Activated T-helper 9 cell treated with anti-CD3 and anti-CD28 coated beads, Interleukin-2, amount 50 U/mL, for 16 hours (primary cell): ENCODE results near the gene PLEKHG4.

ENCODE experiments used
- DNase-seq: peaks from one replicate; pipeline ENCODE4 v3.0.0-alpha.2; 2020; ENCODE audit warnings: low read depth

The PLEKHG4 gene, protein sequence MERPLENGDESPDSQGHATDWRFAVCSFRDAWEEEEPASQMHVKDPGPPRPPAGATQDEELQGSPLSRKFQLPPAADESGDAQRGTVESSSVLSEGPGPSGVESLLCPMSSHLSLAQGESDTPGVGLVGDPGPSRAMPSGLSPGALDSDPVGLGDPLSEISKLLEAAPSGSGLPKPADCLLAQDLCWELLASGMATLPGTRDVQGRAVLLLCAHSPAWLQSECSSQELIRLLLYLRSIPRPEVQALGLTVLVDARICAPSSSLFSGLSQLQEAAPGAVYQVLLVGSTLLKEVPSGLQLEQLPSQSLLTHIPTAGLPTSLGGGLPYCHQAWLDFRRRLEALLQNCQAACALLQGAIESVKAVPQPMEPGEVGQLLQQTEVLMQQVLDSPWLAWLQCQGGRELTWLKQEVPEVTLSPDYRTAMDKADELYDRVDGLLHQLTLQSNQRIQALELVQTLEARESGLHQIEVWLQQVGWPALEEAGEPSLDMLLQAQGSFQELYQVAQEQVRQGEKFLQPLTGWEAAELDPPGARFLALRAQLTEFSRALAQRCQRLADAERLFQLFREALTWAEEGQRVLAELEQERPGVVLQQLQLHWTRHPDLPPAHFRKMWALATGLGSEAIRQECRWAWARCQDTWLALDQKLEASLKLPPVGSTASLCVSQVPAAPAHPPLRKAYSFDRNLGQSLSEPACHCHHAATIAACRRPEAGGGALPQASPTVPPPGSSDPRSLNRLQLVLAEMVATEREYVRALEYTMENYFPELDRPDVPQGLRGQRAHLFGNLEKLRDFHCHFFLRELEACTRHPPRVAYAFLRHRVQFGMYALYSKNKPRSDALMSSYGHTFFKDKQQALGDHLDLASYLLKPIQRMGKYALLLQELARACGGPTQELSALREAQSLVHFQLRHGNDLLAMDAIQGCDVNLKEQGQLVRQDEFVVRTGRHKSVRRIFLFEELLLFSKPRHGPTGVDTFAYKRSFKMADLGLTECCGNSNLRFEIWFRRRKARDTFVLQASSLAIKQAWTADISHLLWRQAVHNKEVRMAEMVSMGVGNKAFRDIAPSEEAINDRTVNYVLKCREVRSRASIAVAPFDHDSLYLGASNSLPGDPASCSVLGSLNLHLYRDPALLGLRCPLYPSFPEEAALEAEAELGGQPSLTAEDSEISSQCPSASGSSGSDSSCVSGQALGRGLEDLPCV

DNA sequence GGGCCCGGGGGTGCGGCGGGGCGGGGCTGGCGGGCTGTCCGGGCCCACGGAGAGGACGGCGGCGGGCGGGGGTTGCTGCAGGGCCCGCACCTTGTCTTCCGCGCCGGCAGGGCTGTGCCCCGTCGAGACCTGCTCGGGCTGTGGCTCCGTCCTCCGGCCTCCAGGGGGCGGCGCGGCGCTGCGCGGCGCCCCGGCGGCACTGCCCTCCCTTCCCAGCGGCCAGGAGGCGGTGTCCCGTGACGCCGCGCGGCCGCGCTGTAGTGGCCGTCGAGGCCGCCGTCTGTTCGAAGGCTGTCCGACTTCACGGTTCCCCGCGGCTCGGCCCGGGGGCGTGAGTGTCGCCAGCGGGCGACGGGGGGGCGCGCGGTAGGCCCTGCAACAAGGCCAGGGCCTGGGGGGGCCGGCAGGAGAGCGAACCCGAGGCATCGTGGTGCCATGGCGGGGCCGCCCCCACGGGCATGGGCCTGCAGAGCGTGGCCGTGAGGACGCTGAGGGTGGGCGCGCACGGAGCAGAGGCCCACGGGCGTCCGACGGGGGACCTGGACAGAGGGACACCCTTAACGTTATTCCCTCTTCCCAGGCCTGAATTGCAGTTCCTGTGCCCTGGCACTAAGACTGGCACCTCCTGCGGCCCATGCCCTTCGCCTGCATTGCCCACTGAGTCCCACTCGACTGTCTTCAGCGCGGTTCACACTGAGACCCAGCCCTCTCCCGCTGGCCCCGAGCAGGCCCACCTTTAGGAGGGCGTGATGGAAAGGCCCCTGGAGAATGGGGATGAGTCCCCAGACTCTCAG lies at the start of gene PLEKHG4:
TSS of gene PLEKHG4 (plus strand) at position 237 of the 794 bp plus-strand sequence. CDS start at position 750, 513 bp downstream.
- peak; percentile 77 for DNase-seq

- no peak for DNase-seq
Measured at GRCh38 chr16:67229906-67230808, 49.2 kb upstream of the PLEKHG4 start.

DNA sequence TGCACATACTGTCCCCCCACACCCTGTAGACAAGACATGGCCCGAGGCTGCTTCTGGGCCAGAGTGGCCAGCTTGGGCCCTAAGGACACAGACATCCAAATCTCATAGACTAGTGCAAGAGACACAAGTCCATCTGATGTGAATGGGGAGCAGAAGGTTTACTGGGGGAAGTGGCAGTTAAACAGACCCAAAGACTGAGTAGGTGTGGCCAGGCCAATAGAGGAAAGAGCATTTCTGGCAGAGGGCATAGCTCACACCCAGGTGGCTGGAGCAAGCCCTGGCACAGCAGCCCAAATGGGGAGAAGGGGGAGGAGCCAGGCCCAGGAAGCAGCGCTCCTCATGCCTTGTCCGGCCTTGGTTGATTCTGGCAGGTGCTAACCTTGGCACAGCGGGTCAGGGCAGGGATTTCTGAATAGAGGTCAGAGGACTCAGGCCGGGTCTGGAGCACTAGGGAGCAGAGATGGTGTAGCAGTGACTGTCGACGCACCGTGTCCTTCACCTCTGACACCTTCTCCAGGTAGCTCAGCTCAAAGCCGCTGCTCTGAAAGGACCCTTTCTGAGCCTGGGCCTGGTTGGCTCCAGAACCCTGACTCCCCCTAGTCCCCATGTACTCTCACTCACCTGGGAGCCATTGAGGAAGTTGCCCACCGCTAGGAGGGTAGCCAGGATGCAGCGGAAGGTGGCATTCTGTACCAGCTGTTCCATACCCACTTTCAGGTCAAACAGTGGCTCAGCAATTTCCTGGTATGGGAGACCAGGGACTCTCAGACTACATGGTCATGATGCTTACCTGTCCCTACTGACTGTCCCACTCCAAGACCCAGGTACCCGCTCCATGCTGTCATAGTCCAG lies 48.3 kb upstream of the PLEKHG4 start:
- no peak for DNase-seq

DNA sequence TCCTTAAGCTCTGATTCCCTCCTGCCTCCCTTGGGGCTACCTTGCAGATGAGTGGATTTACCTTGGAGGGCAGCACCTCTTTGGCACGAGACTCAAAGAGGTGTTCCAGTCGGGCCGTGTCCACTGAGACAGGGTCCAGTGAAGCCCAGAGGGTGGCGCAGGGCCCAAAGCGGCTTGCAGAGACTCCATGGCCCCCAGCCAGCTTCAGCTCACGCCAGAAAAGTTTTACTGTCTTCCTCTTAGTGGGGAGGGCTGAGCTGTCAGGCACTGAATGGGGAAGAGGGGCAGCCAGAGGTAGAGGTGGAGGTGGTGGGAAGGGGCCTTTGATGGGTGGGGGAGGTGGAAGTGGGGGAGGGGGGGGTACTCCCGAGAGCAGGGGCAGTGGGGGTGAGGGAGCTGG lies 45.7 kb upstream of the PLEKHG4 start:
- no peak for DNase-seq

DNA sequence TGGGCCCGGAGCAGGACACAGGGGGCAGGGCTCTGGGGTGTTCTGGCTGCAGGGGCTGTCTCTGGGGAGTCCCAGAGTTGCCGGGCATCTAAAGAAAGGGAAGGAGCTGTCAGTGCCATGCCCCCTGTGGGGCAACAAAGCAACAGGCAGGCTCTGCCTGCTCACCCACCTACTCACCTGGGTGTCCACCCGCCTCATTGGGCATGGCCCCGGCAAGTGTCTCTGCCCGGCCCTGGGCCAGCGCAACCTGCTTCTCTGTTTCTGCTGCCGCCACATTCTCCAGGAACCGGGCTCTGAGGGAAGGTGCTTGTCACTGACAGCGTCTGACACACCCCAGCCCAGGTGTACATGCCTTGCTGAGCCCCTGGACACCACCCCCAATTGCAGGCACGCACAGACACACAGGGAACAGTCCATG lies 45.1 kb upstream of the PLEKHG4 start:
- DNase-seq: no peak

DNA sequence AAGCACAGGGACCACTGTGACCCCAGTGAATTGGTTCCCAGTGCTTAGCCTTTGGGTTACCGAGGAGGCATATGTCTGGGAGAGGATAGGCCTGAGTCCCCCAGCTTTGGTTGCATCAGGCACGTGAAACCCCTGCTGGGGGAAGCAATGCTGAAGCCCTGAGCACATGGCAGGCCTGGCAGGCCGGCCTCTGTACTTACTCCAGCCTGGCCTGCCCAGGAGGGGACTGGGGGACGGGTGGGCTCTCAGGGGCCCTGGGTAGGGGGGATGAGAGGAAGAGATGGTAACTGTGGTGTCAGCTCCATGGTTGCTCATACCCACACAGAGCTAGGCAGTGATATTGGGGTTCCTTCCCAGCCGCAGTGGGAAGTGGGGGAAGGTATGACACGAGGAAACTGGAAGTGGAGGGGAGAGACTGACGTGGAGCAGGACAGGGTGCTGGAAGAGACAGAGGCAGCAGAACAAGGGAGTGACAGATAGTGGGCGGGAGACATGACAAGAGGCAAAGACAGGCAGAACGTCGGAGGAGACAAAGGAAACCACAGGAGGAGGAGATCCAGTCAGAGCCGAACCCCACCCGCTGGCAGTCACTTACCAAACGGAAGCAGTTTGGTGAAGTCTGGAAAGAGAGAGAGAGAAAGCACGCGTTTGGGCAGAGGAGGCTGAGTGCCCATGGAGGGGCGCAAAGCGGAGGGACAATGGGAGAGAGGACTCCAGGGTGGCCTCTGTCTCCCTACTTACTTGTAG lies 43.3 kb upstream of the PLEKHG4 start:
- DNase-seq: peak; percentile 46

GRCh38 chr16:67236563-67237395 lies 42.6 kb upstream of the PLEKHG4 start:
- DNase-seq: peak; percentile 66

- DNase-seq: no peak
Measured at GRCh38 chr16:67237396-67238277, 41.7 kb upstream of the PLEKHG4 start.

GRCh38 chr16:67238278-67238575 lies 41.1 kb upstream of the PLEKHG4 start:
- DNase-seq: no peak

- no peak for DNase-seq
Measured at GRCh38 chr16:67238806-67239470, 40.4 kb upstream of the PLEKHG4 start.

DNA sequence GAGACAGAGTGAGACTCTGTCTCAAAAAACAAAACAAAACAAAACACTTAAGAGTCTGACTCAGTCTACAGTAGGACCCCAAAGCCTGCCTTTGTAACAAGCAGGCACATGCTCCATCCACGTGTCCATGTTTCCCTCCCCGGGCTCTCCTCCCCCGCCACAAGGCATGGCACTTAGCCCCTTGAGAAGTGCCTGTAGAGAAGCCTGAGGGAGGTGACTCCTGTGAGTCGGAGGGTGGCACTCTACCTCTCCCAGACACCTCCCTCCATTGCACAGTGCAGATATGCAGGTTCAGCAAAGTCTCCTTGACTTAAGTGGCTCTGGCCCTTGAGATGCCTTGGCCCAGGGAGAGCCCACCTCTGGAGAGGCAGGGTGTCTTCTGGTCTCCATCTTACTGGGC lies 38.8 kb upstream of the PLEKHG4 start:
- no peak for DNase-seq

- no peak for DNase-seq
Measured at GRCh38 chr16:67241008-67241900, 38.1 kb upstream of the PLEKHG4 start.

DNA sequence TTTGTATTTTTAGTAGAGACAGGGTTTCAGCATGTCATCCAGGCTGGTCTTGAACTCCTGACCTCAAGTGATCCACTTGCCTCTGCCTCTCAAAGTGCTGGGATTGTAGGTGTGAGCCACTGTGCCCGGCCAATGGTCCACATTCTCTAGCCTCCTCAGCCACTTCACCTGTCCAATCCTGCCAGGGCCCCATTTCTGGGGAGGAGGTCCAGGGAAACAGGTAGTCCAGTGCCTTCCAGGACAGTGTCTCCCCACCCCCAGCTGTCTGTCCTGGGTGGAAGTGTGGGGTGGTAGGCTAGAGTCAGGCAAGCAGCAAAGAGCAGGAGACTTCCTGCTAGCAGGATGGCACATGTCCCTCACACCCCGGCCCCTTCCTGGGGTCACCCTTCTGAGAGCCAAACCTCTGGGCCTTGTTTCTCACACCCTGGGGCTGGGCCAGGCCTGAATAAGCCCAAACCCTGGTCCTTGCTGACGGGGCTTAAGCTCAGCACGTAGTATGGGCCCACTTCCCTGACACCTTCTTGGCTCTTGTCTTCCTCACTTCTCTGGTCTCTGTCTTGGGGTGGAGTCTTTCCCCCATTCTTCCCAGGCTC lies 37.1 kb upstream of the PLEKHG4 start:
- DNase-seq: no peak

DNA sequence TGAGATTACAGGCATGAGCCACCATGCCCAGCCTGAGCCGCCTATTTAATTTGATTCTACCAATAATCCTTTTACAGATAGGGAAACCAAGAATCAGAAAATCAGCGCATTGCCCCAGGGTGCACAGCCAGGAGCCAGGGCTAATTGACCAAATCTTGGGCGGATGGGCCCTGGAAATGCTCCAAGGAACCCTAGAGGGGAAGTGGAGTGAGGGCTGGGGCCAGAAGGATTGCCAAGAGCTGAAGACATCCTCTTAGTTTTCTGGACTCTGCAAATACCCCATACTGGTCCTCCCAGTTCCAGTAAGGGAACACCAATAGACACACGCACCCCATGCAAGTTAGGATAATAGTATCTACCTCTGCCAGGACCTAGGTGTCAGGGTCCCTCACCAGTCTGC lies 35.9 kb upstream of the PLEKHG4 start:
- no peak for DNase-seq
